Testis (tissue), 3 donors: ENCODE measurements around the gene DCTD. TPM values are rescaled to one million over a fixed set of nuclear protein-coding genes. Genes with fewer than 3 reads are reported as not detected.

Experiments used
- DNase-seq: peaks from one replicate; pipeline ENCODE4 v3.0.0-alpha.2; 2019
- H3K27ac ChIP-seq, 2 donors: fragments of 200-600 bp; sonication (generic); one replicate each; pipeline ENCODE4 v1.5.1; 2019
- H3K27me3 ChIP-seq: fragments of 200-600 bp; sonication (generic); one replicate; pipeline ENCODE4 v1.5.1; 2019
- H3K36me3 ChIP-seq: fragments of 200-600 bp; sonication (generic); one replicate; pipeline ENCODE4 v1.5.1; 2017; ENCODE audit warnings: low read depth; ENCODE audit errors: missing control alignments
- H3K4me1 ChIP-seq: fragments of 200-600 bp; sonication (generic); one replicate; pipeline ENCODE4 v1.5.1; 2019
- H3K4me3 ChIP-seq, 2 donors: fragments of 200-600 bp; sonication (generic); one replicate each; pipeline ENCODE4 v1.5.1; 2017 to 2019
- H3K9me3 ChIP-seq: fragments of 200-600 bp; sonication (generic); one replicate; pipeline ENCODE4 v1.5.1; 2017
- POLR2A ChIP-seq: fragments of 450-650 bp; IDR thresholded peaks from one replicate; pipeline ENCODE4 v1.6.1; 2017; ENCODE audit warnings: antibody characterized with exemption, mild to moderate bottlenecking, moderate library complexity
- WGBS, 2 donors: methylation state at CpG; one replicate each; pipeline ENCODE4 v1.1.5; 2018; 5-methylcytosine and 5-hydroxymethylcytosine counted together
- intact Hi-C: fragments of 100-400 bp; cut with DNase I; formaldehyde crosslinking; loops from one replicate; pipeline ENCODE4 v1.15.1; 2023; ENCODE audit warnings: low total_unique reads
- polyA plus RNA-seq: library from polyadenylated mRNA; stranded (reverse); fragments of 350-450 nt; fragmentation: Illumina TruSeq; extraction: RNeasy Lipid Tissue Mini Kit (QIAGEN cat#74804); gene quantifications from one replicate; pipeline ENCODE4 v1.2.3, GENCODE V29; 2014; ENCODE audit warnings: low read depth, low replicate concordance; ENCODE audit not compliant: insufficient read depth
- total RNA-seq, 2 donors: library from RNA; depleted of rRNA; stranded (reverse); fragments of >200 nt; gene quantifications; one replicate each; pipeline ENCODE4 v1.2.3, GENCODE V29; 2016
- TF ChIP-seq, protein P1 (sequence below), 3 experiments: fragments of 450-650 bp in 2 of 3; fragments of 200-600 bp in 1 of 3; sonication (generic) in 1 of 3; IDR thresholded peaks; one replicate each; pipeline ENCODE4 v1.5.1; 2016 to 2019; ENCODE audit warnings: antibody characterized with exemption in 3 of 3, mild to moderate bottlenecking in 2 of 3, moderate library complexity in 1 of 3

DCTD gene
- total and polyA plus RNA-seq, 3 donors from 2014 or later = 41.8 to 56.5 (median 45.6) TPM

GRCh38 chr4:182871616-182872015 is 45.6 kb downstream of the DCTD start:
- DNase-seq = no peak
- 84% methylated on average over 9 of the region's 9 CpGs for WGBS, 2 donors
- no peaks in the 10 kb centered on the region for H3K36me3 ChIP-seq

DNA sequence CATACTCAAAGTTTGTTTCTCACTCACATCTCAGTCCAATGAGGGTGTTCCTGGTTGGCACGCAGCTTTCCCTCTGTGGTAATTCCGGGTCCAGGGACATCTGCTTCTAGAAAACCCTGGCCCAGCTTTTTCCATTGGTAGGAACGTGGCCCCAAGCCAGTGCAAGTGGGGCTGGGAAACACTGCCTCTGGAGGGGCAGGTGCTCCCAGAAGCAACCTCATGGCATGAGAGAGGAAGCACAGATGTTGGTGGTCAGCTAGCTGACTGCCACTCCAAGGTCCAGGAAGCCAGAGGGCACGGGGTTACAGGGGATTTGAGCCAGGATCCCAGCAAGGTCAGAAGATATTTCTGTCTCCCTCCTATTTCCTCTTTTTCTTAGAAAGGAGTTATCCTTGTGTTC is 47.5 kb downstream of the DCTD start:
- Histone ChIP-seq H3K27ac (no peak overlapping the region), H3K36me3 (no peaks in the 10 kb centered on the region), H3K4me3 (no peak overlapping the region), H3K27me3 (no peaks in the 10 kb centered on the region), H3K9me3 (no peaks in the 10 kb centered on the region), H3K4me1 (peaks cover 2% of the 10 kb centered on the region)
- no peak for DNase-seq
- TF ChIP-seq, protein P1, sequence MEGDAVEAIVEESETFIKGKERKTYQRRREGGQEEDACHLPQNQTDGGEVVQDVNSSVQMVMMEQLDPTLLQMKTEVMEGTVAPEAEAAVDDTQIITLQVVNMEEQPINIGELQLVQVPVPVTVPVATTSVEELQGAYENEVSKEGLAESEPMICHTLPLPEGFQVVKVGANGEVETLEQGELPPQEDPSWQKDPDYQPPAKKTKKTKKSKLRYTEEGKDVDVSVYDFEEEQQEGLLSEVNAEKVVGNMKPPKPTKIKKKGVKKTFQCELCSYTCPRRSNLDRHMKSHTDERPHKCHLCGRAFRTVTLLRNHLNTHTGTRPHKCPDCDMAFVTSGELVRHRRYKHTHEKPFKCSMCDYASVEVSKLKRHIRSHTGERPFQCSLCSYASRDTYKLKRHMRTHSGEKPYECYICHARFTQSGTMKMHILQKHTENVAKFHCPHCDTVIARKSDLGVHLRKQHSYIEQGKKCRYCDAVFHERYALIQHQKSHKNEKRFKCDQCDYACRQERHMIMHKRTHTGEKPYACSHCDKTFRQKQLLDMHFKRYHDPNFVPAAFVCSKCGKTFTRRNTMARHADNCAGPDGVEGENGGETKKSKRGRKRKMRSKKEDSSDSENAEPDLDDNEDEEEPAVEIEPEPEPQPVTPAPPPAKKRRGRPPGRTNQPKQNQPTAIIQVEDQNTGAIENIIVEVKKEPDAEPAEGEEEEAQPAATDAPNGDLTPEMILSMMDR (IDR thresholded peaks at IDR 0.05) = no peak
- no peak for TF ChIP-seq POLR2A
- intact Hi-C loops = no loop called here
- 44 to 71% methylated on average over 3 to 4 of the region's 4 CpGs for WGBS, 2 donors

More at GRCh38 chr4:182871616-182872015, 45.6 kb downstream of the DCTD start:
- Histone ChIP-seq H3K4me1 (no peaks in the 10 kb centered on the region), H3K27me3 (no peaks in the 10 kb centered on the region), H3K27ac (no peak overlapping the region), H3K9me3 (no peaks in the 10 kb centered on the region), H3K4me3 (no peak overlapping the region)
- intact Hi-C loops = no loop called here
- TF ChIP-seq, protein P1 (IDR thresholded peaks at IDR 0.05) = no peak
- TF ChIP-seq POLR2A = no peak

- H3K36me3 ChIP-seq = no peaks in the 10 kb centered on the region
- no peaks in the 10 kb centered on the region for H3K27me3 ChIP-seq
- no peak for DNase-seq
- intact Hi-C loops = no loop called here
- no peaks in the 10 kb centered on the region for H3K9me3 ChIP-seq
- WGBS, 2 donors = 63 to 69% methylated on average over 5 of the region's 5 CpGs
- no peak overlapping the region for H3K27ac ChIP-seq
- H3K4me1 ChIP-seq = peaks cover 2% of the 10 kb centered on the region
- TF ChIP-seq, protein P1 (IDR thresholded peaks at IDR 0.05) = no peak
- no peak for TF ChIP-seq POLR2A
- H3K4me3 ChIP-seq = no peak overlapping the region
Observed at GRCh38 chr4:182866746-182867145, 50.4 kb downstream of the DCTD start.

- intact Hi-C loops = no loop called here
- no peak for DNase-seq
- H3K4me3 ChIP-seq = no peak overlapping the region
- no peaks in the 10 kb centered on the region for H3K27me3 ChIP-seq
- no peaks in the 10 kb centered on the region for H3K9me3 ChIP-seq
- no peak for TF ChIP-seq POLR2A
- no peaks in the 10 kb centered on the region for H3K36me3 ChIP-seq
- no peak overlapping the region for H3K27ac ChIP-seq
- peaks cover 2% of the 10 kb centered on the region for H3K4me1 ChIP-seq
- 74 to 77% methylated on average over 6 of the region's 6 CpGs for WGBS, 2 donors
Observed at GRCh38 chr4:182863501-182863900, 53.7 kb downstream of the DCTD start.

- intact Hi-C loops = no loop called here
- Histone ChIP-seq H3K9me3 (no peaks in the 10 kb centered on the region), H3K27ac (no peak overlapping the region), H3K4me3 (no peak overlapping the region), H3K4me1 (peaks cover 2% of the 10 kb centered on the region), H3K36me3 (no peaks in the 10 kb centered on the region), H3K27me3 (no peaks in the 10 kb centered on the region)
- no peak for TF ChIP-seq POLR2A
- TF ChIP-seq, protein P1 (IDR thresholded peaks at IDR 0.05) = no peak
- WGBS, 2 donors = 70 to 77% methylated on average over 8 to 12 of the region's 12 CpGs
- DNase-seq = no peak
Observed at GRCh38 chr4:182862921-182863320, 54.3 kb downstream of the DCTD start.
